ENCODE results near the gene CKAP2.
"Not testable (repeated sequence)": the region's sequence is repeated elsewhere in the genome, so short reads cannot be mapped to it uniquely, and the experiment has no call there.

Gene CKAP2

GRCh38 chr13:52454820-52455676 lies at the start of gene CKAP2:
CKAP2 (plus strand) TSS chr13:52455478; CDS start chr13:52455557, 79 bp downstream.
- DNase-seq (ENCODE audit: low read depth in 1 of 2, low spot score in 1 of 2) = peak; percentile 82 to 86

- DNase-seq (ENCODE audit: low read depth in 1 of 2, low spot score in 1 of 2) = no peak
These were observed 49.3 kb upstream of the CKAP2 start, which contains the start of gene THSD1 for GRCh38 chr13:52405767-52406494. THSD1 (minus strand) TSS chr13:52406172; CDS start chr13:52402600, 3,572 bp downstream.

- no peak for DNase-seq (ENCODE audit: low read depth in 1 of 2, low spot score in 1 of 2)
These were observed 48.6 kb upstream of the CKAP2 start for GRCh38 chr13:52406629-52407028.

- DNase-seq (ENCODE audit: low read depth in 1 of 2, low spot score in 1 of 2) = not testable (repeated sequence)
These were observed 47.8 kb upstream of the CKAP2 start for GRCh38 chr13:52407436-52407835.

GRCh38 chr13:52408071-52408658 lies 47.1 kb upstream of the CKAP2 start:
- not testable (repeated sequence) for DNase-seq (ENCODE audit: low read depth in 1 of 2, low spot score in 1 of 2)

GRCh38 chr13:52411629-52412028 lies 43.6 kb upstream of the CKAP2 start:
- no peak for DNase-seq (ENCODE audit: low read depth in 1 of 2, low spot score in 1 of 2)

- no peak for DNase-seq (ENCODE audit: low read depth in 1 of 2, low spot score in 1 of 2)
These were observed 43.1 kb upstream of the CKAP2 start for GRCh38 chr13:52412128-52412527.

- DNase-seq (ENCODE audit: low read depth in 1 of 2, low spot score in 1 of 2) = no peak
These were observed 41.2 kb upstream of the CKAP2 start for GRCh38 chr13:52414051-52414450.

GRCh38 chr13:52414963-52415362 lies 40.3 kb upstream of the CKAP2 start:
- no peak for DNase-seq (ENCODE audit: low read depth in 1 of 2, low spot score in 1 of 2)

- no peak for DNase-seq (ENCODE audit: low read depth in 1 of 2, low spot score in 1 of 2)
These were observed 36.2 kb upstream of the CKAP2 start for GRCh38 chr13:52419080-52419479.

GRCh38 chr13:52421216-52421615 lies 34.1 kb upstream of the CKAP2 start:
- DNase-seq (ENCODE audit: low read depth in 1 of 2, low spot score in 1 of 2) = no peak

- DNase-seq (ENCODE audit: low read depth in 1 of 2, low spot score in 1 of 2) = no peak
These were observed 27.0 kb upstream of the CKAP2 start for GRCh38 chr13:52428295-52428694.

GRCh38 chr13:52432456-52432855 lies 22.8 kb upstream of the CKAP2 start:
- no peak for DNase-seq (ENCODE audit: low read depth in 1 of 2, low spot score in 1 of 2)

- DNase-seq (ENCODE audit: low read depth in 1 of 2, low spot score in 1 of 2) = no peak
These were observed 9.0 kb upstream of the CKAP2 start for GRCh38 chr13:52446265-52446664.

- DNase-seq (ENCODE audit: low read depth in 1 of 2, low spot score in 1 of 2) = no peak
These were observed 7.9 kb upstream of the CKAP2 start for GRCh38 chr13:52447354-52447753.

- no peak for DNase-seq (ENCODE audit: low read depth in 1 of 2, low spot score in 1 of 2)
These were observed 7.3 kb upstream of the CKAP2 start for GRCh38 chr13:52447815-52448552.

GRCh38 chr13:52449331-52450011 lies 5.8 kb upstream of the CKAP2 start:
- no peak for DNase-seq (ENCODE audit: low read depth in 1 of 2, low spot score in 1 of 2)

GRCh38 chr13:52450012-52450792 lies 5.1 kb upstream of the CKAP2 start, which contains the start of gene VPS36:
VPS36 (minus strand) TSS chr13:52450634; CDS start chr13:52450594, 40 bp downstream.
- DNase-seq (ENCODE audit: low read depth in 1 of 2, low spot score in 1 of 2) = peak; percentile 95

GRCh38 chr13:52450793-52451116 lies 4.5 kb upstream of the CKAP2 start:
- no peak for DNase-seq (ENCODE audit: low read depth in 1 of 2, low spot score in 1 of 2)

All from activated T-helper 1 cell treated with anti-CD3 and anti-CD28 coated beads, Interleukin-2, amount 50 U/mL, for 16 hours (primary cell).